HepG2 (cell line): ENCODE measurements around the gene RAC2. TPM values are rescaled to one million over a fixed set of nuclear protein-coding genes. Genes with fewer than 3 reads are reported as not detected.

ENCODE experiments used
- polyA plus RNA-seq, 8 experiments: library from polyadenylated mRNA; depleted of rRNA in 3 of 8; stranded (reverse) in 7 of 8; unstranded in 1 of 8; fragments of >200 nt; fragmentation: Illumina TruSeq in 4 of 8; extraction: Trizol in 4 of 8; gene quantifications; 2 replicates each; pipeline versions ENCODE4 v1.2.1 to v1.2.3, GENCODE V29; 2011 to 2016; ENCODE audit warnings: low read depth in 4 of 8, missing spikeins in 1 of 8, mixed read lengths in 1 of 8; ENCODE audit not compliant: insufficient read depth in 1 of 8
- small RNA-seq, 3 experiments: library from RNA; depleted of rRNA; stranded (forward); fragments of <200 nt; gene quantifications; one replicate each; pipeline ENCODE3, GENCODE V24; 2012; ENCODE audit warnings: low read depth in 2 of 3, low replicate concordance in 1 of 3; ENCODE audit not compliant: insufficient read length in 3 of 3, insufficient read depth in 2 of 3
- total RNA-seq, 5 experiments: library from RNA; depleted of rRNA; stranded (reverse); fragments of >200 nt; fragmentation: Illumina TruSeq; extraction: Trizol; gene quantifications; 2 replicates each; pipeline ENCODE4 v1.2.3, GENCODE V29; 2016; ENCODE audit warnings: low read depth in 1 of 5

Gene RAC2
- total and polyA plus RNA-seq, 2 of the 13 experiments (the other 11 are each of a cell fraction or from before 2014, with no cell fraction given): 0.73 TPM; not detected in 1

Small RNA genes within 50 kb of the gene (small RNA-seq; reads per million reads assigned to genes)
- gene Z82188.1: 0 reads per million in 3 experiments

Other genes with a start within 250 kb of the RAC2 start
- gene TST, start 224.8 kb downstream of the RAC2 start, total RNA-seq (2016; rRNA removed; fragmentation: Illumina TruSeq; extraction: Trizol): 44.1 and 44.6 TPM in 2 replicates
- gene TST, start 224.8 kb downstream of the RAC2 start, polyA plus RNA-seq (2011; rRNA removed): 63.6 and 86.4 TPM in 2 replicates
- 94.8 and 133 TPM in 2 replicates for gene MPST, start 224.5 kb downstream of the RAC2 start, total RNA-seq (2016; rRNA removed; fragmentation: Illumina TruSeq; extraction: Trizol)
- 141 and 191 TPM in 2 replicates for gene MPST, start 224.5 kb downstream of the RAC2 start, polyA plus RNA-seq (2011; rRNA removed)
- gene KCTD17, start 192.5 kb downstream of the RAC2 start, total RNA-seq (2016; rRNA removed; fragmentation: Illumina TruSeq; extraction: Trizol): 4.5 and 5.3 TPM in 2 replicates
- 11.7 and 17.4 TPM in 2 replicates for gene KCTD17, start 192.5 kb downstream of the RAC2 start, polyA plus RNA-seq (2011; rRNA removed)
- 1.5 and 4.2 TPM in 2 replicates for gene TMPRSS6, start 134.6 kb downstream of the RAC2 start, total RNA-seq (2016; rRNA removed; fragmentation: Illumina TruSeq; extraction: Trizol)
- 4.8 and 8.5 TPM in 2 replicates for gene TMPRSS6, start 134.6 kb downstream of the RAC2 start, polyA plus RNA-seq (2011; rRNA removed)
- gene IL2RB, start 94.4 kb downstream of the RAC2 start, total RNA-seq (2016; rRNA removed; fragmentation: Illumina TruSeq; extraction: Trizol): not detected in 2 replicates
- gene IL2RB, start 94.4 kb downstream of the RAC2 start, polyA plus RNA-seq (2011; rRNA removed): 0.05 TPM in 1 of 2 replicates, not detected in the other
- 1.5 and 2.7 TPM in 2 replicates for gene C1QTNF6, start 56.0 kb downstream of the RAC2 start, total RNA-seq (2016; rRNA removed; fragmentation: Illumina TruSeq; extraction: Trizol)
- gene C1QTNF6, start 56.0 kb downstream of the RAC2 start, polyA plus RNA-seq (2011; rRNA removed): 6.9 and 10.7 TPM in 2 replicates
- gene SSTR3, start 31.8 kb downstream of the RAC2 start, total RNA-seq (2016; rRNA removed; fragmentation: Illumina TruSeq; extraction: Trizol): 0.39 and 0.64 TPM in 2 replicates
- 0.08 and 0.09 TPM in 2 replicates for gene SSTR3, start 31.8 kb downstream of the RAC2 start, polyA plus RNA-seq (2011; rRNA removed)
- gene CYTH4, start 38.2 kb upstream of the RAC2 start, total RNA-seq (2016; rRNA removed; fragmentation: Illumina TruSeq; extraction: Trizol): not detected in 2 replicates
- not detected in 2 replicates for gene CYTH4, start 38.2 kb upstream of the RAC2 start, polyA plus RNA-seq (2011; rRNA removed)
- not detected in 2 replicates for gene ELFN2, start 183.2 kb upstream of the RAC2 start, total RNA-seq (2016; rRNA removed; fragmentation: Illumina TruSeq; extraction: Trizol)
- gene ELFN2, start 183.2 kb upstream of the RAC2 start, polyA plus RNA-seq (2011; rRNA removed): 0.01 TPM in 1 of 2 replicates, not detected in the other
- 1.0 and 1.1 TPM in 2 replicates for gene MFNG, start 242.1 kb upstream of the RAC2 start, total RNA-seq (2016; rRNA removed; fragmentation: Illumina TruSeq; extraction: Trizol)
- 11.7 and 19.8 TPM in 2 replicates for gene MFNG, start 242.1 kb upstream of the RAC2 start, polyA plus RNA-seq (2011; rRNA removed)